Loucy (cell line): Measurements from ENCODE around the gene MICAL3.

Experiments used
- H2AFZ ChIP-seq: fragments of 200-600 bp; sonication (generic); 2 replicates; pipeline ENCODE4 v1.6.0; 2016; ENCODE audit warnings: antibody characterized with exemption, mild to moderate bottlenecking, low read length, moderate library complexity
- H3F3A ChIP-seq: fragments of 200-600 bp; 2 replicates; pipeline ENCODE4 v1.6.0; 2016; ENCODE audit warnings: antibody characterized with exemption, low read depth, mild to moderate bottlenecking
- H3K27me3 ChIP-seq: fragments of 200-600 bp; sonication (generic); 2 replicates; pipeline ENCODE4 v1.6.1; 2014; ENCODE audit warnings: low read length, mild to moderate bottlenecking; ENCODE audit not compliant: insufficient read depth, poor library complexity, severe bottlenecking
- H3K36me3 ChIP-seq: fragments of 200-600 bp; sonication (generic); 2 replicates; pipeline ENCODE4 v1.6.1; 2016; ENCODE audit warnings: low read length; ENCODE audit not compliant: insufficient read depth
- H3K4me1 ChIP-seq: fragments of 200-600 bp; sonication (generic); 2 replicates; pipeline ENCODE4 v1.5.1; 2014; ENCODE audit warnings: low read length, mild to moderate bottlenecking; ENCODE audit not compliant: insufficient read depth, poor library complexity, severe bottlenecking
- H3K4me2 ChIP-seq: fragments of 200-600 bp; sonication (generic); 2 replicates; pipeline ENCODE4 v1.6.0; 2014; ENCODE audit warnings: antibody characterized with exemption, low read length, low read depth, mild to moderate bottlenecking; ENCODE audit not compliant: poor library complexity, severe bottlenecking
- H3K4me3 ChIP-seq: fragments of 200-600 bp; sonication (generic); 2 replicates; pipeline ENCODE4 v1.5.1; 2014; ENCODE audit warnings: low read length, mild to moderate bottlenecking, mixed read lengths; ENCODE audit not compliant: poor library complexity, severe bottlenecking
- H3K79me2 ChIP-seq: fragments of 200-600 bp; sonication (generic); 2 replicates; pipeline ENCODE4 v1.6.1; 2014; ENCODE audit warnings: low read length; ENCODE audit not compliant: insufficient read depth
- H3K9ac ChIP-seq: fragments of 200-600 bp; sonication (generic); 2 replicates; pipeline ENCODE4 v1.6.0; 2014; ENCODE audit warnings: mild to moderate bottlenecking, low read depth, low read length, moderate library complexity; ENCODE audit not compliant: poor library complexity, severe bottlenecking
- H3K9me2 ChIP-seq: fragments of 200-600 bp; sonication (generic); replicated peaks from 2 replicates; pipeline ENCODE4 v1.6.1; 2016; ENCODE audit warnings: low read depth, low read length, mixed read lengths
- H3K9me3 ChIP-seq: fragments of 200-600 bp; sonication (generic); 2 replicates; pipeline ENCODE4 v1.6.1; 2014; ENCODE audit warnings: mild to moderate bottlenecking, antibody characterized with exemption, low read length, low read depth; ENCODE audit not compliant: insufficient read depth
- H4K20me1 ChIP-seq: fragments of 200-600 bp; sonication (generic); 2 replicates; pipeline ENCODE4 v1.6.0; 2014; ENCODE audit warnings: antibody characterized with exemption, low read length, mild to moderate bottlenecking; ENCODE audit not compliant: insufficient read depth, poor library complexity, severe bottlenecking
- EZH2phosphoT487 ChIP-seq: fragments of 200-600 bp; IDR thresholded peaks from 2 replicates; pipeline ENCODE4 v1.6.1; 2018; ENCODE audit warnings: antibody characterized with exemption, mild to moderate bottlenecking, moderate library complexity, borderline replicate concordance
- TF ChIP-seq, protein P1 (sequence below): fragments of 200-600 bp; sonication (generic); conservative IDR thresholded peaks from 2 replicates; pipeline ENCODE4 v1.5.1; 2014; ENCODE audit warnings: mild to moderate bottlenecking, antibody characterized with exemption, low read length

Gene MICAL3

DNA sequence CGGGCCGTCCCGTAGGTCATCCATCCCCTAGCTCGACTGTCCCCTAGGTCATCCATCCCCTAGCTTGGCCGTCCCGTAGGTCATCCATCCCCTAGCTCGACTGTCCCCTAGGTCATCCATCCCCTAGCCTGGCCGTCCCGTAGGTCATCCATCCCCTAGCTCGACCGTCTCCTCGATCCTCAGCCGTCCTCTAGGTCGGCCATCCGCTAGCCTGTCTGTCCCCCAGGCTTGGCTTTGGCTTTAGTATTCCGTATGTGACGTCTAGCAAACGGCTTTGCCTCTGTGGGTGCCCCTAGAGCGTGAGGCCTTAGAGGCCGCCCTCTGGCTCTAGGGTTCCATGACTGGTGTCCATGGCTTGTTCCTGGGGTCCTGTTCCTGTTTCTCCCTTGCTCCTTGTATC lies 209.5 kb downstream of the MICAL3 start:
- Histone ChIP-seq H2AFZ (no peak overlapping the region), H4K20me1 (no peaks in the 10 kb centered on the region), H3K79me2 (no peaks in the 10 kb centered on the region), H3K9me2 (no peaks in the 10 kb centered on the region), H3F3A (no peaks in the 10 kb centered on the region), H3K4me3 (no peak overlapping the region), H3K27me3 (no peaks in the 10 kb centered on the region), H3K9me3 (no peaks in the 10 kb centered on the region), H3K9ac (no peak overlapping the region), H3K4me2 (no peak overlapping the region), H3K36me3 (peaks cover 22% of the 10 kb centered on the region; the same call in 1 of the 2 replicates), H3K4me1 (no peaks in the 10 kb centered on the region)
- TF ChIP-seq EZH2phosphoT487, result no peak
- TF ChIP-seq, protein P1, sequence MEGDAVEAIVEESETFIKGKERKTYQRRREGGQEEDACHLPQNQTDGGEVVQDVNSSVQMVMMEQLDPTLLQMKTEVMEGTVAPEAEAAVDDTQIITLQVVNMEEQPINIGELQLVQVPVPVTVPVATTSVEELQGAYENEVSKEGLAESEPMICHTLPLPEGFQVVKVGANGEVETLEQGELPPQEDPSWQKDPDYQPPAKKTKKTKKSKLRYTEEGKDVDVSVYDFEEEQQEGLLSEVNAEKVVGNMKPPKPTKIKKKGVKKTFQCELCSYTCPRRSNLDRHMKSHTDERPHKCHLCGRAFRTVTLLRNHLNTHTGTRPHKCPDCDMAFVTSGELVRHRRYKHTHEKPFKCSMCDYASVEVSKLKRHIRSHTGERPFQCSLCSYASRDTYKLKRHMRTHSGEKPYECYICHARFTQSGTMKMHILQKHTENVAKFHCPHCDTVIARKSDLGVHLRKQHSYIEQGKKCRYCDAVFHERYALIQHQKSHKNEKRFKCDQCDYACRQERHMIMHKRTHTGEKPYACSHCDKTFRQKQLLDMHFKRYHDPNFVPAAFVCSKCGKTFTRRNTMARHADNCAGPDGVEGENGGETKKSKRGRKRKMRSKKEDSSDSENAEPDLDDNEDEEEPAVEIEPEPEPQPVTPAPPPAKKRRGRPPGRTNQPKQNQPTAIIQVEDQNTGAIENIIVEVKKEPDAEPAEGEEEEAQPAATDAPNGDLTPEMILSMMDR, result no peak

DNA sequence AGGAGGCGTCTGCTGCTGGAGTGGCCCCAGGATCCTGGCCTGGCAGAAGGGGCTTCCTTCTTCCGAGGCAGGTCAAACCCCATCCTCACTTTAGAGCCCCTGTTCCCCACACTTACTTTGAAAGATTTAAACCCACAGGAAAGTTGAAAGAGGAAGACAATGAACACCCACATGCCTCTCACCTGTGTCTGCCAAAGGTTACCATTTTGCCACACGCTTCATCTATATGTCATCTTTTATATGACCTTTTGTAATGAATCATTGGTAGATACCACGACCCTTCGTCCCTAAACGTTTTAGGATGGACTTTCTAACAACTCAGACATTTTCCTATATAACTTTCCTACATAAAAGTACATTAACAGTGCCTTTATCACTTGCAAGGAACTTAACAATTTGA lies 210.3 kb downstream of the MICAL3 start:
- Histone ChIP-seq H3K4me1 (no peaks in the 10 kb centered on the region), H3K9me3 (no peaks in the 10 kb centered on the region), H3K4me2 (no peak overlapping the region), H2AFZ (no peak overlapping the region), H3K79me2 (no peaks in the 10 kb centered on the region), H3K9ac (no peak overlapping the region), H3F3A (no peaks in the 10 kb centered on the region), H3K27me3 (no peaks in the 10 kb centered on the region), H3K4me3 (no peak overlapping the region), H3K9me2 (no peaks in the 10 kb centered on the region), H4K20me1 (no peaks in the 10 kb centered on the region), H3K36me3 (peaks cover 26% of the 10 kb centered on the region; the same call in 1 of the 2 replicates)
- no peak for TF ChIP-seq EZH2phosphoT487
- TF ChIP-seq, protein P1, result no peak

DNA sequence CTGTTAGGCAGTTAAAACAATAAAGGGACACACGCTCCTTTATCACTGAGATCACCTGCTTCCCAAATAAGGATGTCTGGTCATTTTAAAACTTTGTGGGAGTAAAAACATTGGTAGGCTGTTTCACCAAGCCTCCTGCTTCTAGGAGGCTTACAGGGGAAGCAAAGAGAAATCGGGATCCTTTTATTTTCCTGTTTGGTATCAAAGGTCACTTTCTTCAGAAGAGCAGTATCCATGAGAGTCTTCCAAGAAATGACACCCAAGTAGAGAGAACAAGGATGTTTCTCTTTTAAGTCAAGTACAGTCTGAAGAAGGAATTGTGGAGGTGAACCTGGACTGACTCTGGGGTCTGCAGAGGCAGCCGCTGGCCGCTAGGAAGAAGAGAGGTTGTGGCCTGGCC lies 213.2 kb downstream of the MICAL3 start:
- no peak overlapping the region for H3K9ac ChIP-seq
- TF ChIP-seq EZH2phosphoT487, result no peak
- TF ChIP-seq, protein P1, result no peak
- H3K79me2 ChIP-seq, result no peaks in the 10 kb centered on the region
- H3F3A ChIP-seq, result no peaks in the 10 kb centered on the region
- no peaks in the 10 kb centered on the region for H3K9me2 ChIP-seq
- H3K4me3 ChIP-seq, result no peak overlapping the region
- H3K4me2 ChIP-seq, result no peak overlapping the region
- no peaks in the 10 kb centered on the region for H3K27me3 ChIP-seq
- H4K20me1 ChIP-seq, result no peaks in the 10 kb centered on the region
- no peaks in the 10 kb centered on the region for H3K9me3 ChIP-seq
- no peaks in the 10 kb centered on the region for H3K4me1 ChIP-seq
- peaks cover 28% of the 10 kb centered on the region; the same call in 1 of the 2 replicates for H3K36me3 ChIP-seq
- no peak overlapping the region for H2AFZ ChIP-seq
